Anterior cingulate cortex (tissue), 58 donors: Measurements from ENCODE around the gene BICD1.

Source experiments
- DNase-seq, 58 donors: peaks; one replicate each; lab custom pipeline; 2025; lab: John Stamatoyannopoulos, UW

The BICD1 gene

GRCh38 chr12:32312049-32312670, 205.5 kb downstream of the BICD1 start:
- no peak for DNase-seq

GRCh38 chr12:32322354-32322753, 215.7 kb downstream of the BICD1 start:
- no peak for DNase-seq

GRCh38 chr12:32331133-32331532, 224.5 kb downstream of the BICD1 start:
- DNase-seq = no peak

- no peak for DNase-seq
Measured at GRCh38 chr12:32332446-32332845, 225.8 kb downstream of the BICD1 start.

- no peak for DNase-seq
Measured at GRCh38 chr12:32334371-32334777, 227.7 kb downstream of the BICD1 start.

- DNase-seq = no peak
Measured at GRCh38 chr12:32336261-32336660, 229.6 kb downstream of the BICD1 start.

- no peak for DNase-seq
Measured at GRCh38 chr12:32343496-32343895, 236.8 kb downstream of the BICD1 start.

- no peak for DNase-seq
Measured at GRCh38 chr12:32344047-32344446, 237.4 kb downstream of the BICD1 start.

- DNase-seq = no peak
Measured at GRCh38 chr12:32353540-32353939, 246.9 kb downstream of the BICD1 start.

GRCh38 chr12:32357601-32358249, 251.1 kb downstream of the BICD1 start:
- DNase-seq = no peak

GRCh38 chr12:32360956-32361355, 254.3 kb downstream of the BICD1 start:
- no peak for DNase-seq

GRCh38 chr12:32362892-32363291, 256.2 kb downstream of the BICD1 start:
- no peak for DNase-seq

GRCh38 chr12:32365473-32366064, 258.9 kb downstream of the BICD1 start:
- peak in 32 of 58 donors; percentile 1 to 65 (median 12) for DNase-seq

- DNase-seq = no peak
Measured at GRCh38 chr12:32366714-32367113, 260.1 kb downstream of the BICD1 start.

- no peak for DNase-seq
Measured at GRCh38 chr12:32367381-32367780, 260.7 kb downstream of the BICD1 start.

GRCh38 chr12:32369202-32369601, 262.6 kb downstream of the BICD1 start:
- no peak for DNase-seq

- no peak for DNase-seq
Measured at GRCh38 chr12:32377344-32378055, 270.9 kb downstream of the BICD1 start.

GRCh38 chr12:32379213-32379612, 272.6 kb downstream of the BICD1 start:
- no peak for DNase-seq

- no peak for DNase-seq
Measured at GRCh38 chr12:32379667-32380066, 273.0 kb downstream of the BICD1 start.

GRCh38 chr12:32382226-32382625, 275.6 kb downstream of the BICD1 start:
- DNase-seq = no peak

- DNase-seq = peak in 1 of 58 donors; percentile 9
Measured at GRCh38 chr12:32390572-32391219, 284.0 kb downstream of the BICD1 start.
